ENCODE results near the gene RXRA. TPM values are rescaled to one million over a fixed set of nuclear protein-coding genes. Genes with fewer than 3 reads are reported as not detected.

Gene RXRA
- total RNA-seq, 4 donors from 2014 or later: 17.1 to 84.6 (median 24.0) TPM

GRCh38 chr9:134296301-134297082 is 29.8 kb upstream of the RXRA start:
- DNase-seq: no peak
- Histone ChIP-seq H3K36me3 (no peaks in the 10 kb centered on the region), H3K4me3 (no peak overlapping the region), H3K27me3 (no peaks in the 10 kb centered on the region), H3K27ac (no peak overlapping the region), H3K4me1 (peaks cover 0 to 10% of the 10 kb centered on the region in 2 donors), H3K9me3 (no peaks in the 10 kb centered on the region)
- no peak for TF ChIP-seq POLR2A (IDR thresholded peaks at IDR 0.05)
- TF ChIP-seq, protein P1, sequence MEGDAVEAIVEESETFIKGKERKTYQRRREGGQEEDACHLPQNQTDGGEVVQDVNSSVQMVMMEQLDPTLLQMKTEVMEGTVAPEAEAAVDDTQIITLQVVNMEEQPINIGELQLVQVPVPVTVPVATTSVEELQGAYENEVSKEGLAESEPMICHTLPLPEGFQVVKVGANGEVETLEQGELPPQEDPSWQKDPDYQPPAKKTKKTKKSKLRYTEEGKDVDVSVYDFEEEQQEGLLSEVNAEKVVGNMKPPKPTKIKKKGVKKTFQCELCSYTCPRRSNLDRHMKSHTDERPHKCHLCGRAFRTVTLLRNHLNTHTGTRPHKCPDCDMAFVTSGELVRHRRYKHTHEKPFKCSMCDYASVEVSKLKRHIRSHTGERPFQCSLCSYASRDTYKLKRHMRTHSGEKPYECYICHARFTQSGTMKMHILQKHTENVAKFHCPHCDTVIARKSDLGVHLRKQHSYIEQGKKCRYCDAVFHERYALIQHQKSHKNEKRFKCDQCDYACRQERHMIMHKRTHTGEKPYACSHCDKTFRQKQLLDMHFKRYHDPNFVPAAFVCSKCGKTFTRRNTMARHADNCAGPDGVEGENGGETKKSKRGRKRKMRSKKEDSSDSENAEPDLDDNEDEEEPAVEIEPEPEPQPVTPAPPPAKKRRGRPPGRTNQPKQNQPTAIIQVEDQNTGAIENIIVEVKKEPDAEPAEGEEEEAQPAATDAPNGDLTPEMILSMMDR (IDR thresholded peaks at IDR 0.05): no peak
- intact Hi-C loops (cut with DNase I; ENCODE audit: low total_unique reads): no loop called here

DNA sequence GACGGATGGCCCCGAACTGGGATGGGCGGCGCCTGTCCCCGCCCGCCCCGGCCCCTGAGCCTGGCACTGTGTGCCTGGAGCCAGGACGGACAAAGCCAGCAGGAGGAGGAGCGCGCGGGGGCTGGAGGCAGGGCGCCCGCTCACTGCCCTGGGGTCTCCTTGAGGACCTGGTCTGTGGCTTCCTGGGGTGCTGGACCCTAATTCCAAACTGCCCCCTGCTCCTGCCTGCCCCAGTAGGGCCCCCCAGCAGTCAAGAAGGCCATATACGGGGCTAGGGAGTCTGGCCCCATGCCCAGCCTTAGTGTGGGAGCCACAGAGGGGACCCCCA is 29.2 kb upstream of the RXRA start:
- H3K4me3 ChIP-seq: no peak overlapping the region
- H3K4me1 ChIP-seq: peaks cover 0 to 10% of the 10 kb centered on the region in 2 donors
- no peak overlapping the region for H3K27ac ChIP-seq
- no peaks in the 10 kb centered on the region for H3K9me3 ChIP-seq
- TF ChIP-seq, protein P1 (IDR thresholded peaks at IDR 0.05): no peak
- H3K27me3 ChIP-seq: no peaks in the 10 kb centered on the region
- H3K36me3 ChIP-seq: no peaks in the 10 kb centered on the region
- intact Hi-C loops (cut with DNase I; ENCODE audit: low total_unique reads): no loop called here
- no peak for DNase-seq

DNA sequence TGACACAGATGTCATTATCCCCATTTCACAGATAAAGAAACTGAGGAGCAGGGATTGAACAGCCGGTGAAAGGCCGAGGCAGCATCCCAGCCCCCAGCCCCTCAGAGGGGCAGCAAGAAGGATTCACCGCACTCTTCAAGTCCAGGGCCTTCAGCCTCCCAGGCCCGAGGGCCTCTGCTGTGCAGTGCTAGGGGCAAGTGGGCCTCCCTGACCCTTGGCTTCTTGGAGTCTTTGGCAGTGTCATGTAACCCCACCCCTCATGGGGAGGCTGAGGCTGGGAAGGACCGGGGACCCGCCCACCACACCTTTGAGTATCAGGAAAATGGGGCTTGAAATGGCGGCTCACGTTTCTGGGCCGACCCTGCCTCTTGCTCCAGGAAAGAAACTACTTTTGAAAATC is 28.7 kb upstream of the RXRA start:
- Histone ChIP-seq H3K36me3 (no peaks in the 10 kb centered on the region), H3K4me1 (peaks cover 0 to 10% of the 10 kb centered on the region in 2 donors), H3K9me3 (no peaks in the 10 kb centered on the region), H3K27ac (no peak overlapping the region), H3K27me3 (no peaks in the 10 kb centered on the region), H3K4me3 (no peak overlapping the region)
- TF ChIP-seq, protein P1 (IDR thresholded peaks at IDR 0.05): no peak
- TF ChIP-seq POLR2A (IDR thresholded peaks at IDR 0.05): no peak
- no peak for DNase-seq
- intact Hi-C loops (cut with DNase I; ENCODE audit: low total_unique reads): no loop called here

- Histone ChIP-seq H3K27me3 (no peaks in the 10 kb centered on the region), H3K4me1 (peaks cover 0 to 10% of the 10 kb centered on the region in 2 donors), H3K4me3 (no peak overlapping the region), H3K9me3 (no peaks in the 10 kb centered on the region), H3K27ac (no peak overlapping the region), H3K36me3 (no peaks in the 10 kb centered on the region)
- no peak for TF ChIP-seq POLR2A (IDR thresholded peaks at IDR 0.05)
- TF ChIP-seq, protein P1 (IDR thresholded peaks at IDR 0.05): no peak
- intact Hi-C loops (cut with DNase I; ENCODE audit: low total_unique reads): no loop called here
- no peak for DNase-seq
These were observed 28.3 kb upstream of the RXRA start for GRCh38 chr9:134298000-134298399.

DNA sequence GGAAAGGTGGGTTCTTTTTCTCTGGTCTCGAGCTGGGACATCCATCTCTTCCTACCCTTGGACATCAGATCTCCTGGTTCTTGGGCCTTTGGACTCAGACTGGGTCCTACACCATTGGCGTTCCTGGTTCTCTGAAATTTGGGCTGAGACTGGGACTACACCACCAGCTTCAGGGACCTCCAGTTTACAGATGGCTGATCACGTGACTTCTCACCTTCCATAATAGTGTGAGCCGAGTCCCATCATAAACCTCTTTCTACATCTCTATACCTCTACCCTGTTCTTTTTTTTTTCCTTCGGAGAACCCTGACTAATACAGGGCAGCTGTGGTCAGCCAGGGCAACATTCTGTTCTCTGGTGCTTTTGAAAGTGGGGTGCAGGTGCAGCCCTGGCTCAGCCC is 27.2 kb upstream of the RXRA start:
- no peak for DNase-seq

More for the DNA sequence above, 27.2 kb upstream of the RXRA start:
- Histone ChIP-seq H3K36me3 (no peaks in the 10 kb centered on the region), H3K4me3 (no peak overlapping the region), H3K27ac (no peak overlapping the region), H3K27me3 (no peaks in the 10 kb centered on the region), H3K4me1 (peaks cover 0 to under 1% of the 10 kb centered on the region in 2 donors), H3K9me3 (no peaks in the 10 kb centered on the region)
- TF ChIP-seq POLR2A (IDR thresholded peaks at IDR 0.05): no peak
- TF ChIP-seq, protein P1 (IDR thresholded peaks at IDR 0.05): no peak
- intact Hi-C loops (cut with DNase I; ENCODE audit: low total_unique reads): no loop called here
